ENCODE results near the gene HPD.

- TF ChIP-seq, protein P1, sequence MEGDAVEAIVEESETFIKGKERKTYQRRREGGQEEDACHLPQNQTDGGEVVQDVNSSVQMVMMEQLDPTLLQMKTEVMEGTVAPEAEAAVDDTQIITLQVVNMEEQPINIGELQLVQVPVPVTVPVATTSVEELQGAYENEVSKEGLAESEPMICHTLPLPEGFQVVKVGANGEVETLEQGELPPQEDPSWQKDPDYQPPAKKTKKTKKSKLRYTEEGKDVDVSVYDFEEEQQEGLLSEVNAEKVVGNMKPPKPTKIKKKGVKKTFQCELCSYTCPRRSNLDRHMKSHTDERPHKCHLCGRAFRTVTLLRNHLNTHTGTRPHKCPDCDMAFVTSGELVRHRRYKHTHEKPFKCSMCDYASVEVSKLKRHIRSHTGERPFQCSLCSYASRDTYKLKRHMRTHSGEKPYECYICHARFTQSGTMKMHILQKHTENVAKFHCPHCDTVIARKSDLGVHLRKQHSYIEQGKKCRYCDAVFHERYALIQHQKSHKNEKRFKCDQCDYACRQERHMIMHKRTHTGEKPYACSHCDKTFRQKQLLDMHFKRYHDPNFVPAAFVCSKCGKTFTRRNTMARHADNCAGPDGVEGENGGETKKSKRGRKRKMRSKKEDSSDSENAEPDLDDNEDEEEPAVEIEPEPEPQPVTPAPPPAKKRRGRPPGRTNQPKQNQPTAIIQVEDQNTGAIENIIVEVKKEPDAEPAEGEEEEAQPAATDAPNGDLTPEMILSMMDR (conservative IDR thresholded peaks at IDR 0.05 in 1 of 2, IDR thresholded peaks at IDR 0.05 in 1 of 2; ENCODE audit: low read depth in 1 of 2, low read length in 2 of 2) = no peak
- TF ChIP-seq EZH2 (IDR thresholded peaks at IDR 0.05; ENCODE audit: low read length, missing control alignments) = no peak
These were observed 50.0 kb downstream of the HPD start for GRCh38 chr12:121808623-121809022.

Data from fibroblast of lung (primary cell).